Colon (tissue), 2 donors: ENCODE results near the gene ACHE.
"Not testable (repeated sequence)": the region's sequence is repeated elsewhere in the genome, so short reads cannot be mapped to it uniquely, and the experiment has no call there.

Experiments used
- FAIRE-seq: peaks from 2 replicates; lab custom pipeline; 2012; peaks lifted over from hg19 to GRCh38; lab: Jason Lieb, UNC
- donor health status: control.
- donor health status: control.

The ACHE gene

GRCh38 chr7:100895701-100895955, at the start of gene ACHE:
Gene ACHE (minus strand): TSS chr7:100895888. CDS start chr7:100894232, 1,656 bp downstream.
- no peak for FAIRE-seq

GRCh38 chr7:100944138-100944537, 48.5 kb upstream of the ACHE start:
- FAIRE-seq = no peak

GRCh38 chr7:100943693-100944092, 48.0 kb upstream of the ACHE start:
- no peak for FAIRE-seq

- FAIRE-seq = peak; percentile 85
These were observed 46.5 kb upstream of the ACHE start for GRCh38 chr7:100942045-100942774.

GRCh38 chr7:100936167-100936566, 40.5 kb upstream of the ACHE start:
- FAIRE-seq = not testable (repeated sequence)

GRCh38 chr7:100935381-100935780, 39.7 kb upstream of the ACHE start:
- FAIRE-seq = not testable (repeated sequence)

GRCh38 chr7:100933734-100934133, 38.0 kb upstream of the ACHE start:
- FAIRE-seq = no peak

- FAIRE-seq = no peak
These were observed 34.1 kb upstream of the ACHE start for GRCh38 chr7:100929808-100930174.

- FAIRE-seq = not testable (repeated sequence)
These were observed 27.9 kb upstream of the ACHE start for GRCh38 chr7:100923616-100924015.

GRCh38 chr7:100921039-100921438, 25.4 kb upstream of the ACHE start:
- FAIRE-seq = no peak

- not testable (repeated sequence) for FAIRE-seq
These were observed 24.2 kb upstream of the ACHE start for GRCh38 chr7:100919779-100920437.

GRCh38 chr7:100919335-100919734, 23.6 kb upstream of the ACHE start:
- FAIRE-seq = not testable (repeated sequence)

GRCh38 chr7:100914879-100915447, 19.3 kb upstream of the ACHE start:
- FAIRE-seq = no peak

- FAIRE-seq = no peak
These were observed 18.7 kb upstream of the ACHE start for GRCh38 chr7:100914208-100914878.

GRCh38 chr7:100911484-100911883, 15.8 kb upstream of the ACHE start:
- FAIRE-seq = no peak

- FAIRE-seq = peak; percentile 28
These were observed 14.8 kb upstream of the ACHE start for GRCh38 chr7:100910443-100910842.

GRCh38 chr7:100908512-100908911, 12.8 kb upstream of the ACHE start:
- FAIRE-seq = no peak

- no peak for FAIRE-seq
These were observed 7.0 kb upstream of the ACHE start for GRCh38 chr7:100902638-100903037.

- no peak for FAIRE-seq
These were observed 6.2 kb upstream of the ACHE start for GRCh38 chr7:100901921-100902332.

- FAIRE-seq = no peak
These were observed 5.3 kb upstream of the ACHE start for GRCh38 chr7:100900978-100901377.

- no peak for FAIRE-seq
These were observed 3.7 kb upstream of the ACHE start for GRCh38 chr7:100899432-100899831.

- no peak for FAIRE-seq
These were observed 2.2 kb upstream of the ACHE start for GRCh38 chr7:100897772-100898454.
